ENCODE results near the gene AGBL1.

DNA sequence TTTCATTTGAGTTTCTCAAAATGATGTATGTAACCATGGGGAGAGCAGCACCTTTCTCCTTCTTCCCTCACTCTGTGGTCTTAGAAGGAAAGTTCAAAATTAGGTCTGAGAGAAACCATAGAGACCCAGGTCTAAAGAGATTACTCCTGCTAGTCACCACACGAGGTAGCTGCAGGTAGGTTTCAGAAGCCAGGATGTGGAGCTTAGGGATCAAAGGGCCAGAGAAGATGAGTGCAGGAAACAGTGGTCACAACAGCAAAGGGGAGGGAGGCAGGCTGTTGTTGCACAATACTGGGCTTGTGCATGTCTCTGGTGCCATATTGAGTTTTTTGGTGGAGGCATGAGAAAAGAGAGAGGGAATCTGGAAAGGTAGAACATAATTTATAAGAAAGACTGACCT is 583.6 kb downstream of the AGBL1 start:
- TF ChIP-seq, protein P1, sequence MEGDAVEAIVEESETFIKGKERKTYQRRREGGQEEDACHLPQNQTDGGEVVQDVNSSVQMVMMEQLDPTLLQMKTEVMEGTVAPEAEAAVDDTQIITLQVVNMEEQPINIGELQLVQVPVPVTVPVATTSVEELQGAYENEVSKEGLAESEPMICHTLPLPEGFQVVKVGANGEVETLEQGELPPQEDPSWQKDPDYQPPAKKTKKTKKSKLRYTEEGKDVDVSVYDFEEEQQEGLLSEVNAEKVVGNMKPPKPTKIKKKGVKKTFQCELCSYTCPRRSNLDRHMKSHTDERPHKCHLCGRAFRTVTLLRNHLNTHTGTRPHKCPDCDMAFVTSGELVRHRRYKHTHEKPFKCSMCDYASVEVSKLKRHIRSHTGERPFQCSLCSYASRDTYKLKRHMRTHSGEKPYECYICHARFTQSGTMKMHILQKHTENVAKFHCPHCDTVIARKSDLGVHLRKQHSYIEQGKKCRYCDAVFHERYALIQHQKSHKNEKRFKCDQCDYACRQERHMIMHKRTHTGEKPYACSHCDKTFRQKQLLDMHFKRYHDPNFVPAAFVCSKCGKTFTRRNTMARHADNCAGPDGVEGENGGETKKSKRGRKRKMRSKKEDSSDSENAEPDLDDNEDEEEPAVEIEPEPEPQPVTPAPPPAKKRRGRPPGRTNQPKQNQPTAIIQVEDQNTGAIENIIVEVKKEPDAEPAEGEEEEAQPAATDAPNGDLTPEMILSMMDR (IDR thresholded peaks at IDR 0.05): no peak
- no peak for TF ChIP-seq SMC3 (IDR thresholded peaks at IDR 0.05)
- no peak for TF ChIP-seq POLR2A (IDR thresholded peaks at IDR 0.05; ENCODE audit: low read length)
- no peak for TF ChIP-seq POLR2AphosphoS2 (conservative IDR thresholded peaks at IDR 0.05; ENCODE audit: low read length)
- no peak for TF ChIP-seq NR3C1 (IDR thresholded peaks at IDR 0.05)
- TF ChIP-seq, protein P2, sequence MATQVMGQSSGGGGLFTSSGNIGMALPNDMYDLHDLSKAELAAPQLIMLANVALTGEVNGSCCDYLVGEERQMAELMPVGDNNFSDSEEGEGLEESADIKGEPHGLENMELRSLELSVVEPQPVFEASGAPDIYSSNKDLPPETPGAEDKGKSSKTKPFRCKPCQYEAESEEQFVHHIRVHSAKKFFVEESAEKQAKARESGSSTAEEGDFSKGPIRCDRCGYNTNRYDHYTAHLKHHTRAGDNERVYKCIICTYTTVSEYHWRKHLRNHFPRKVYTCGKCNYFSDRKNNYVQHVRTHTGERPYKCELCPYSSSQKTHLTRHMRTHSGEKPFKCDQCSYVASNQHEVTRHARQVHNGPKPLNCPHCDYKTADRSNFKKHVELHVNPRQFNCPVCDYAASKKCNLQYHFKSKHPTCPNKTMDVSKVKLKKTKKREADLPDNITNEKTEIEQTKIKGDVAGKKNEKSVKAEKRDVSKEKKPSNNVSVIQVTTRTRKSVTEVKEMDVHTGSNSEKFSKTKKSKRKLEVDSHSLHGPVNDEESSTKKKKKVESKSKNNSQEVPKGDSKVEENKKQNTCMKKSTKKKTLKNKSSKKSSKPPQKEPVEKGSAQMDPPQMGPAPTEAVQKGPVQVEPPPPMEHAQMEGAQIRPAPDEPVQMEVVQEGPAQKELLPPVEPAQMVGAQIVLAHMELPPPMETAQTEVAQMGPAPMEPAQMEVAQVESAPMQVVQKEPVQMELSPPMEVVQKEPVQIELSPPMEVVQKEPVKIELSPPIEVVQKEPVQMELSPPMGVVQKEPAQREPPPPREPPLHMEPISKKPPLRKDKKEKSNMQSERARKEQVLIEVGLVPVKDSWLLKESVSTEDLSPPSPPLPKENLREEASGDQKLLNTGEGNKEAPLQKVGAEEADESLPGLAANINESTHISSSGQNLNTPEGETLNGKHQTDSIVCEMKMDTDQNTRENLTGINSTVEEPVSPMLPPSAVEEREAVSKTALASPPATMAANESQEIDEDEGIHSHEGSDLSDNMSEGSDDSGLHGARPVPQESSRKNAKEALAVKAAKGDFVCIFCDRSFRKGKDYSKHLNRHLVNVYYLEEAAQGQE (IDR thresholded peaks at IDR 0.05): no peak
- no peak for TF ChIP-seq KDM1A (IDR thresholded peaks at IDR 0.05; ENCODE audit: low read depth)

All from A549 (cell line).